HTR-8/SVneo (cell line): ENCODE measurements around the gene MST1R.
"Not testable (repeated sequence)": the region's sequence is repeated elsewhere in the genome, so short reads cannot be mapped to it uniquely, and the experiment has no call there.

Experiments
- DNase-seq: peaks from one replicate; pipeline ENCODE4 v3.0.0; 2011; ENCODE audit warnings: low spot score, mixed read lengths; ENCODE audit not compliant: insufficient read length
- FAIRE-seq: peaks from 2 replicates; lab custom pipeline; 2011; peaks lifted over from hg19 to GRCh38; lab: Jason Lieb, UNC

Gene MST1R

GRCh38 chr3:49912881-49913281 is 9.2 kb upstream of the MST1R start:
- DNase-seq = no peak
- no peak for FAIRE-seq

- DNase-seq (no peak), FAIRE-seq (no peak)
These were observed 7.9 kb upstream of the MST1R start for GRCh38 chr3:49911611-49912010.

- FAIRE-seq (no peak), DNase-seq (no peak)
These were observed 7.4 kb upstream of the MST1R start for GRCh38 chr3:49911124-49911420.

GRCh38 chr3:49910409-49911123 is 6.9 kb upstream of the MST1R start:
- FAIRE-seq (no peak), DNase-seq (no peak)

- no peak for DNase-seq
- no peak for FAIRE-seq
These were observed 4.9 kb upstream of the MST1R start for GRCh38 chr3:49908373-49909199.

GRCh38 chr3:49906073-49906743 is 2.5 kb upstream of the MST1R start:
- DNase-seq (peak; percentile 89), FAIRE-seq (peak; percentile 86)

- not testable (repeated sequence) for DNase-seq, FAIRE-seq
These were observed 775 bp upstream of the MST1R start for GRCh38 chr3:49904448-49904847.

GRCh38 chr3:49902511-49903345 is 945 bp downstream of the MST1R start:
- DNase-seq (no peak), FAIRE-seq (no peak)

GRCh38 chr3:49901366-49902339 is 2.0 kb downstream of the MST1R start:
- no peak for DNase-seq
- FAIRE-seq = no peak

- peak; percentile 82 for DNase-seq
- no peak for FAIRE-seq
These were observed 3.1 kb downstream of the MST1R start for GRCh38 chr3:49900491-49901153.

- DNase-seq (no peak), FAIRE-seq (no peak)
These were observed 3.9 kb downstream of the MST1R start for GRCh38 chr3:49899815-49900214.

- no peak for FAIRE-seq
- no peak for DNase-seq
These were observed 4.7 kb downstream of the MST1R start for GRCh38 chr3:49898991-49899390.

GRCh38 chr3:49896345-49896744 is 7.3 kb downstream of the MST1R start:
- no peak for FAIRE-seq
- no peak for DNase-seq

- FAIRE-seq (peak; percentile 16), DNase-seq (no peak)
These were observed 7.9 kb downstream of the MST1R start for GRCh38 chr3:49895791-49896190.

GRCh38 chr3:49889296-49889695 is 14.4 kb downstream of the MST1R start:
- DNase-seq (no peak), FAIRE-seq (no peak)

- FAIRE-seq (no peak), DNase-seq (no peak)
These were observed 16.8 kb downstream of the MST1R start for GRCh38 chr3:49886922-49887265.

GRCh38 chr3:49883998-49884397 is 19.7 kb downstream of the MST1R start:
- FAIRE-seq = no peak
- peak; percentile 38 for DNase-seq

- FAIRE-seq (peak; percentile 33), DNase-seq (no peak)
These were observed 21.5 kb downstream of the MST1R start for GRCh38 chr3:49882166-49882565.
